Measurements from ENCODE around the gene PRR12. TPM values are rescaled to one million over a fixed set of nuclear protein-coding genes. Genes with fewer than 3 reads are reported as not detected.
A peak's percentile ranks its signal among the peaks of the same experiment; 100 is the strongest.

The PRR12 gene, protein sequence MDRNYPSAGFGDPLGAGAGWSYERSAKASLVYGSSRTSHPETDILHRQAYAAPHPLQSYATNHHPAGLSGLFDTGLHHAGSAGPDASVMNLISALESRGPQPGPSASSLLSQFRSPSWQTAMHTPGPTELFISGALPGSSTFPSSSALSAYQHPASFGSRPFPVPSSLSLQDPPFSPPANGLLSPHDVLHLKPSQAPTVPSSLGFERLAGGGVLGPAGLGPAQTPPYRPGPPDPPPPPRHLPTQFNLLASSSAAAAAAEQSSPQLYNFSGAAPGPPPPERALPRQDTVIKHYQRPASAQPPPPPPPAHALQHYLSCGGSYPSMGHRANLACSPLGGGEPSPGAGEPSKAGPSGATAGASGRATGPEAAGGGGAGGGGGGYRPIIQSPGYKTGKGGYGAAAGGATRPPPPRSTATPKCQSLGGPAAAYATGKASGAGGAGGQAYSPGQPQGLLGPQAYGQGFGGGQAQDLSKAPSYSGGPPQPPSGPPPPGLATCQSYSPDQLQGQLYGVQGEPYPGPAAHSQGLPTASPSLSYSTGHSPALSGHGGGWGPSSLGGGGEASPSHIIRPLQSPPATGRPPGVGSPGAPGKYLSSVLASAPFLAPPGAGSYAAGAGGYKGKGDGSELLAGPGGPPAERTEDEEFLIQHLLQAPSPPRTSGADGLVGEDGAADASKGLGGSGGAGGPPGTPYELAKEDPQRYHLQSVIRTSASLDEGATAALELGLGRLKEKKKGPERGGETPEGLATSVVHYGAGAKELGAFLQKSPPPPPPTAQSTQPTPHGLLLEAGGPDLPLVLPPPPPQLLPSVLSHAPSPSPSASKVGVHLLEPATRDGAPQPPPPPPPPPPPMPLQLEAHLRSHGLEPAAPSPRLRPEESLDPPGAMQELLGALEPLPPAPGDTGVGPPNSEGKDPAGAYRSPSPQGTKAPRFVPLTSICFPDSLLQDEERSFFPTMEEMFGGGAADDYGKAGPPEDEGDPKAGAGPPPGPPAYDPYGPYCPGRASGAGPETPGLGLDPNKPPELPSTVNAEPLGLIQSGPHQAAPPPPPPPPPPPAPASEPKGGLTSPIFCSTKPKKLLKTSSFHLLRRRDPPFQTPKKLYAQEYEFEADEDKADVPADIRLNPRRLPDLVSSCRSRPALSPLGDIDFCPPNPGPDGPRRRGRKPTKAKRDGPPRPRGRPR (N-terminal part only)
- 10 to 100 TPM; 15.9 to 35.4 (median 23.7) TPM for polyA plus RNA-seq (ENCODE audit: insufficient read depth in 1 of 5, insufficient read length in 5 of 5, low replicate concordance in 1 of 5)
- long read RNA-seq, donor 1, partial matches to known transcripts = 31 of 31 reads
- long read RNA-seq, donor 1, other reads (novel, unspliced or antisense) = 0 of 31 reads
- long read RNA-seq, donor 2 = 0 reads
- long read RNA-seq, donor 3, partial matches to known transcripts = 11 of 11 reads
- long read RNA-seq, donor 3, other reads (novel, unspliced or antisense) = 0 of 11 reads
- long read RNA-seq, donor 4, partial matches to known transcripts = 39 of 39 reads
- long read RNA-seq, donor 4, other reads (novel, unspliced or antisense) = 0 of 39 reads
- long read RNA-seq, donor 5, partial matches to known transcripts = 21 of 21 reads
- long read RNA-seq, donor 5, other reads (novel, unspliced or antisense) = 0 of 21 reads
- long read RNA-seq, donor 6, partial matches to known transcripts = 16 of 17 reads
- long read RNA-seq, donor 6, other reads (novel, unspliced or antisense) = 0 of 17 reads
- long read RNA-seq, donor 7, partial matches to known transcripts = 26 of 26 reads
- long read RNA-seq, donor 7, other reads (novel, unspliced or antisense) = 0 of 26 reads
- long read RNA-seq, donor 8, partial matches to known transcripts = 8 of 9 reads
- long read RNA-seq, donor 8, other reads (novel, unspliced or antisense) = 0 of 9 reads

DNA sequence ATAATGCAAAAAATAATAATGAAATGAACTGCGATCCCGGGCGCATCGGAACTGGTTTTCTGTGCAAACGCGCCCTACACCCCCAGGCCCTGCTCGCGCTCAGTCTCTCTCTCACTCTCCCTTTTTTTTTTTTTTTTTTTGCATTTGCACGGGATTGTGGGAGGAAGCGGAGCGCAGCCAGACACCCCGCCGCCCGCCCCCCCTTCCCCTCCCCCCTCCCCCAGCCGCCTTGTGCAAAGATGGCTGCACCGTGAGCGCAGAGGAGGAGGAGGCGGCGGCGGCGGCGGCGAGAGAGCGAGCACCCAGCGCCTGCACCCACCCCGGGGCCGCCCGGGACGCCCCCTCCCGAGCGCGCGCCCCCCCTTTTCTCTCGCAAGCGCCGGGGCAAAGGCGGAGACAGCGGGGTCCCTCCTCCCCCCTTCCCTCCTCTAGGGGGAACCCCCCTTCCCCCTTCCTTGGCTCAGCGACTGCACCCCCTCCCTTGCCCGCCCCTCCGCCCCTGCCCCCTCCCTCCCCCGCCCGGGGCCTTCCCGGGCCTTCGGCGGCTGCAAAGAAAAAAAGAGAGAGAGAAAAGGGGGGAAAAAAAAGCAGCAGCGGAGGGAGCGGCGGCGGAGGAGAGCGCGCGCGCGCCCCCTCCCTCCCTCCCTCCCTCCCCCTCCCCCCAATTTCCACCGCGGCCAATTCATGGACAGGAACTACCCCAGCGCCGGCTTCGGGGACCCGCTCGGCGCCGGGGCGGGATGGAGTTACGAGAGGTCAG is at the start of gene PRR12:
TSS of gene PRR12 (plus strand) at position 212 of the 760 bp plus-strand sequence. CDS start at position 685, 473 bp downstream.
- DNase-seq = peak; percentile 73

DNA sequence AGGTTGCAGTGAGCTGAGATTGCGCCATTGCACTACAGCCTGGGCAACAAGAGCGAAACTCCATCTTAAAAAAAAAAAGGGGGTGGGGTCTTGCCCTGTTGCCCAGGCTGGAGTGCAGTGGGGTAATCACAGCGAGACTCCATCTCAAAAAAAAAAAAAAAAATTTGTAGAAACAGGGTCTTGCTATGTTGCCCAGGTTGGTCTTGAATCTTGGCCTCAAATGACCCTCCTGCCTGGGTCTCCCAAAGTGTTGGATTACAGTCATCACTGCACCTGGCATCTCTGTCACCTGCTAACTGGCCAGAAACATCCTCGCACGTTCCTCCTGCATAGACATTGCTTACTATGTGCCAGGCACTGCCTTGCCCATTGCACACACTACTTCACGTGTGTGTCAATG is 49.1 kb upstream of the PRR12 start:
- DNase-seq = no peak

DNA sequence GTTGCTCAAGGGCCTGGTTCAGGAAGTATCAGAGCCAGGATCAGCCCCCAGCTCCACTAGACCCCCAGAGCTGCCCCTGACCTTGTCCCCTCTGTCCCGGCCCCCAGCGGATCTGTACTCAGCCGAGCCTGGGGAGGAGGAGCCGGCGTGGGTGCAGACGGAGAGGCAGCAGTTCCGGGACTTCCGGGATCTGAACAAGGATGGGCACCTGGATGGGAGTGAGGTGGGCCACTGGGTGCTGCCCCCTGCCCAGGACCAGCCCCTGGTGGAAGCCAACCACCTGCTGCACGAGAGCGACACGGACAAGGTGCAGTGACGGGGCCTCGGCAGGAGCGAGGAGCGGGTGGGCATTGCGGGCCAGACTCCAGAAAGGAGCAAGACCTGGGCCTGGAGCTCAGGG is 48.5 kb upstream of the PRR12 start:
- DNase-seq = no peak

DNA sequence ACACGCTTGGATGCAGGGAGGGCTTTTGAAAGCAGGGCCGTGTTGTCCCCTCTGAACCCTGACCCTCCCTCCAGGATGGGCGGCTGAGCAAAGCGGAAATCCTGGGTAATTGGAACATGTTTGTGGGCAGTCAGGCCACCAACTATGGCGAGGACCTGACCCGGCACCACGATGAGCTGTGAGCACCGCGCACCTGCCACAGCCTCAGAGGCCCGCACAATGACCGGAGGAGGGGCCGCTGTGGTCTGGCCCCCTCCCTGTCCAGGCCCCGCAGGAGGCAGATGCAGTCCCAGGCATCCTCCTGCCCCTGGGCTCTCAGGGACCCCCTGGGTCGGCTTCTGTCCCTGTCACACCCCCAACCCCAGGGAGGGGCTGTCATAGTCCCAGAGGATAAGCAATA is 48.0 kb upstream of the PRR12 start:
- no peak for DNase-seq

DNA sequence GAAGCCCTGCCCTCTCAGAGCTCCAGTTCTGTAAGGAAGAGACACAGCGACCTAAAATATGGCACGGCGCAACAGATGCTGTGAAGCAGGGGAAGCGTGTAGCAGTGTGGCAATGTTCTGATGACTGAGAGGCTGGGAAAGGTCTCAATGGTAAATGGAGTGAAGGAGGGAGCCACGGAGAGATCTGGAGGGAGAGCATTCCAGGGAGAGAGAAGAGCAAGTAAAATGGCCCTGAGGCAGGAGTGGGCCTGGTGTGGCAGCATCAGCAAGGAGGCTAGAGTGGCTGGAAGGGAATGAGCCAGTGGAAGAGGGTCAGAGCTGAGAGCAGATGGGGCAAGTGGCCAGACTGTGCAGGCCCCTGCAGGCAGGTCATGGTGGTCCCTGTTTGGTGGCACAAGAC is 46.8 kb upstream of the PRR12 start:
- no peak for DNase-seq

DNA sequence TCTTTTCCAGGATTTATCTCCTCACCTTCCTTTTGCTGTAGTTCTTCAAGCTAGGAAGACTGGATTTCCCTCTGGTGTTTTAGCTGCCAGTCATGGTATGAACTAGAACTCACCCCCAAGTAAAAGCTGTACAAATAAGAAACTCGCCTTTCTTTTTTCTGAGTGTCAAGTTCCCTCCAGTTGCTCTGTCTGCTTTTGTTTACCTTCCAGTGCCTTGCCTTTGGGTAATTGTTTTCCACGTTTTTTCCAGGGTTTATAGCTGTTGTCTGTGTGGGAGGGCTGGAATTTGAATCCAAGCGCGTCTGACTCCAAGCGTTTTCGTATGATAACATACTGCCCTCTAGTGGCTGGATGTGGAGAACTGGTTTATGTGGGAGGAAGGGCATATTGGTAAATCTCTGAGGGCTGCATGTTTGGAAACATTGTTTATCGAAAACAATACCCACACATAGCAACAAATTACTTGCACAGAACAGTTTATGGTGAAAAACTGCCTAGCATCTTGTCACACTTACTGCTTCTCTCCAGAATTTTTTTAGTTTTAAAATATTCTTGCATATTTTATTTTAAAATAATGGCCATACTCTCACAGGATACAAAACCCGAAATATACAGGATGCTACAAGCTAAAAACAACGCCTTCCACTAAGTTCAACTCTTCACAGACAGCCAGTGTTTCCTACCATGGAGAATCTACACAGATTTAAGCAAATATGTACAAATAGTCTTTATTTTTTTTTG is 44.0 kb upstream of the PRR12 start:
- DNase-seq = peak; percentile 79 to 91

DNA sequence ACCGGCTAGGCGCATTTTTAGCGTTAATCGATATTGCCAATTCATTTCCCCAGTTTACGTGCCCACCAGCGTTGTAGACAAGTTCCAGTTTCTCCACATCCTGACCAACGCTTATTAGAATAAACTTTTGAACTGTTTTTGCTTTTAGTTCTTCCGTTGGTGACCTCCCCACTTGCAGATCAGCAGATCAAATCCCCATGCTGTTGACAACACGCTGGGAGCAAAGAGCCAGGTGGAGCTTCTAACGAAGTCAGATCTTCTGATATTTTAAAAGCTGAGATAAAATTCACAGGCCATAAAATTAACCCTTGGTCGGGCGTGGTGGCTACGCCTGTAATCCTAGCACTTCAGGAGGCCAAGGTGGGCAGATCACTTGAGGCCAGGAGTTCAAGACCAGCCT is 41.9 kb upstream of the PRR12 start:
- no peak for DNase-seq

DNA sequence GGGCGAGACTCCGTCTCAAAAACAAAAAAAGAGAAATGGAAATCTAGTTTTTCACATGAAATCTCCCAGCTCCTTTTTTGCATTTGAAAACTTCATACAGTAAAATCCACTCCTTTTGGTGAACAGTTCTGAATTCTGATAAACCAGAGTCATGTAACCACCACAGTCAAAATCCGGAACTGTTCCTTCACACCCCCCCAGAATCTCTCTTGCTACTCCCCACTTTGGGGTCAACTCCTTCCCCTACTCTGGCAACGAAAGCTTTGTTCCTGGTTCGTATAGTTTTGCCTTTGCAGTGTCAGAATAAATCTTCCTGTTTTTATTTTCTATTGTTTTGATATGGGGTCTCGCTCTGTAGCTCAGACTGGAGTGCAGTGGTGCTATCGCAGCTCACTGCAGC is 39.5 kb upstream of the PRR12 start:
- DNase-seq = no peak

DNA sequence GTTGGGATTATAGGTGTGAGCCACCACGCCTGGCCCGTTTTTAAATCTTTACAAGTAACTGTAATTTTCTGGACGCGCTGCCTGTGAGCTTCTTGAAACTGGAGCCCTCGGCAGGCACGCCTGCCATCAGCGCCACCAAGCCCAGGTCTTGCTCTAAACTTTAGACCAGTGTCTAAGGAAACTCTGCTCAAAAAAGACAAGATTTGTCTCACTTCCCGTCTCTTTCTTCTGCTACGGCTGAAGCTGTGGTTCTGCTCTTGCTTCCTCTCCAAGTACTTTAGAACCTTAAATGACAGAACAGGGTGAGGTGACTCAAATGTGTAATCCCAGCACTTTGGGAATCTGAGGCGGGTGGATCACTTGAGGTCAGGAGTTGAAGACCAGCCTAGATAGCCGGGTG is 38.2 kb upstream of the PRR12 start:
- no peak for DNase-seq

DNA sequence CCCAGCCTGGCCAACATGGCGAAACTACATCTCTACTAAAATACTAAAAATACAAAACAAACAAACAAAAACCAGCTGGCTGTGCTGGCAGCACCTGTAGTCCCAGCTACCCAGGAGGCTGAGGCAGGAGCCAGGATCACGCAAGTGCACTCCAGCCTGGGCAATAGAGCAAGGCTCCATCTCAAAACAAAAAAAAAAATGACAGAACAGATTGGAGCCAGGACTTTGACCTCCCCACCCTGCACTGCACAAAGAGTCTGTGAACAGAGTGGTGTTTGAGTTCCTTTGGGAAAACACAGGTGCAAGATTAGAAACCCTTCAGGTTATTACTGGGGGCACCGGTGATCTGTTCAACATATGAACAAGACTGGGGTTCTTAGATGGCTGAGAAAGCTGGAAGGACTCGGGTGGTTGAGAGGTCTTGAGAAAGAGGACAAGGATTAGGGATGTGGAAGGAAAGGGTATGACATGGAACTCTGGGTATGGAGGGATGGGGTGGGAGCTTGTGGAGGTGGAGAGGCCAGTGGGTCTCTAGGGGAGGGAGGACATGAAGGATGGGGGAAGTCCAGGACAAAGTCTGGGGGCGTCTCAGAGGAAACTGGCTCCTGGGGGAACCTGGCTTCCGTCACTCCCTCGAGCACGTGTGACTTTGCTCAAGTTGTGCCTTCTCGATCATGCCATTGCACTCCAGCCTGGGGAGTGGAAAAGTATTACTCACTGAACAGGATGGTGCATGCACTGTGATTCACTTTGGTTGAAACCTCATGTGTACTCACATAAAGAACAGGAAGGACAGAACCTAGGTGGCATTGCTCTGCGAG is 37.3 kb upstream of the PRR12 start:
- DNase-seq = no peak

DNA sequence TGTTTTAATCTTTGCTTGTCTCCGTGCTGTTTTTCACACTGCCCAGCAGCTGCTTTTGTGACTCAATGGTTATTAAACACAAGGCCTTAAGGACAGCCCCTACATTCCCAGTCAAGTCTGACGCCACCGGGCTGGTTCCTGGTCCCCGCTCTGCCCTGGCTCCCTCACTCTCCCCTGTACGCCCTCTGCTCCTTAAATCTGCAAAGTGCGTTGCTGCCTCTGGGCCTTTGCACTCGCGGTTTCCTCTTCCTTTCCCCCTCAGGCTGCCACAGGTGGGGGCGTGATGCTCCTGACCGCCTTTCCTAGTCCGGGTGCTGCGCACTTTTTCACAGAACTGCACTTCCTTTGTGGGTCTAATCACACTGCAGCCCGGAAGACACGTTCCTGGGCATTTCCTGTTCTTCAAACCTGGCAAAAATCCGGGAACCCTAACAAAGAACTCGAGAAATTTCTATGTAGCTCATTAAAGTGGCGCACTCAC is 36.2 kb upstream of the PRR12 start:
- no peak for DNase-seq

DNA sequence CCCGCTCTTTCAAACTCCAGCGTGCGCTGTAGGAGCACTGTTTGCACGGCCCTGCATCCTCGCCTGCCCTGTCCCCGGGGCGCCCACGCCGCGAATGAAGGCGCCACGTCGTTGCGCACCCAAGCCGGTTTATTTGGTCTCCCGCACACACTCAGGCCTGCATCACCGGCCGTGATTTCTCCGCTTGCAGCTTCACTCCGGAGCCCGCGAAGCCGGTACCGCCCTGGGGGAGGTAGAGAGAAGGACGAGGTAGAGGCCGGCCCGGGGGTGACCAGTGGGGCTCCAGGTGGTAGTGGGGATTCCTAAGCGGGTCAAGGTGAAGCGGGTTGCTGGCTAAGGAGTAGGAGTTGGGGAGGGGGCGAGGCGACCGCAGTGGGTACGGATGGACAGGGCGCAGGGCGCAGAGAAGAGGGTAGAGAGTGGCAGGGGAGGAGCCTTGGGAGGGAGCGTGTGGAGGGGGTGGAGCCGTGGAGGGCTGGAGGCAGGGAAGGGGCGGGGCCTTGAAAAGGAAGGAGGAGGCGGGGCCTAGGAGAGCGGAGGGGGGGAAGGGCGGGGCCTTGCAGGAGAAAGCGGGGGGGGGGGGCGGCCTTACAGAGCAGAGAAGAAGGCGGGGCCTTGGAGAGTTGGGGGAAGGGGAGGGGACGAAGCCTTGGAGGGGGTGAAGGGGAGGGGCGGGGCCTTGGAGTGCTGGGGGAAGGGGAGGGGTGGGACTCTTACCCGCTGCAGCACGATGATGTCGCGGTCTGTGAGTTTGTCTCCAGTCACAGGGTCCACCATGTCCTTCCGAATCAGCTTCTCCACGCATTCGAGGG is 35.2 kb upstream of the PRR12 start:
- peak; percentile 51 to 65 for DNase-seq

DNA sequence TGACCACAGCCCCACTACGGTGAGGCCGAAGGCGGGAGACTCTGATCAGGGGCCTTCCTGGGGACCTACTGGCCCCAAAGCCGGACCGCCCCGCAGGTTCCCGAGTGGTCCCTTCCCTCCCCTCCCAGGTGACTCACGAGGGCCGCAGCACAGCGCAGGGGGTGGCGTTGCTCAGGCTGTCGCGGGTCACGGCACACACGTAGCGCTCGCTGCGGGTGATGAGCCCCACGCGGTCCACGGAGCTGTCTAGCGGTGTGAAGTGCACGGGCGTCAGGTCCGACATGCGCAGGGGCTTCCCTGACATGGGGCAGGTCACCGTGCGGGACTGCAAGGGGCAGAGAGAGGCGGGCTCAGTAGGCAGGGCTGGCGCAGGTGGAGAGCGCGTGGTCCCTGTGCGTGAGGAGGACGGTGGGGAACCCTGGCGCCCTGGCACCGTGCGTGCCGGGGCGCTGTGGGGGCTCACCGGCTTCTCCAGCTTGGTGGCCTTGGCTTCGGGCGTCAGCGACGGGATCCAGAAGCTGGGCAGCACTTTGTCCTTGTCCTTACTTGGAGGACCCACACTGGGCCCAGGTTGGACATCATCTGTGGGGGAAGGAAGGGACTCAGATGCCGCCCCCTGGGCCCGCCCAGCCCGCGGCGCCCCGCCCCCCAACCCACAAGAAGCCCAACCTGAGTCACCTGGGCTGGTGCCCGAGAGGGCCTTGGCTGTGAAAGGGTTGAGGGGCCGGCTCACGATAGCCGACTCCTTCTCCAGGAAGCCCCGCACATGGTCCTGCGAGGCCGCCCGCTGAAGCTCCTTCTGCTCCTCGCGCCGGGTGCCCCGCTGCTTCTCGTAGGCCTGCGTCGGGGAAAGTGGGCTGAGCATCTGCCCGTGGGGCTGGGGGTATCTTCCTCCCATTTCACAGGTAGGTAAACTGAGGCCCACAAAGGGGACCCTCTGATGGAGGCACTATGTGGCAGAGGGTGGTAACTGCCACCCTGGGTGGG is 34.3 kb upstream of the PRR12 start:
- DNase-seq = no peak

DNA sequence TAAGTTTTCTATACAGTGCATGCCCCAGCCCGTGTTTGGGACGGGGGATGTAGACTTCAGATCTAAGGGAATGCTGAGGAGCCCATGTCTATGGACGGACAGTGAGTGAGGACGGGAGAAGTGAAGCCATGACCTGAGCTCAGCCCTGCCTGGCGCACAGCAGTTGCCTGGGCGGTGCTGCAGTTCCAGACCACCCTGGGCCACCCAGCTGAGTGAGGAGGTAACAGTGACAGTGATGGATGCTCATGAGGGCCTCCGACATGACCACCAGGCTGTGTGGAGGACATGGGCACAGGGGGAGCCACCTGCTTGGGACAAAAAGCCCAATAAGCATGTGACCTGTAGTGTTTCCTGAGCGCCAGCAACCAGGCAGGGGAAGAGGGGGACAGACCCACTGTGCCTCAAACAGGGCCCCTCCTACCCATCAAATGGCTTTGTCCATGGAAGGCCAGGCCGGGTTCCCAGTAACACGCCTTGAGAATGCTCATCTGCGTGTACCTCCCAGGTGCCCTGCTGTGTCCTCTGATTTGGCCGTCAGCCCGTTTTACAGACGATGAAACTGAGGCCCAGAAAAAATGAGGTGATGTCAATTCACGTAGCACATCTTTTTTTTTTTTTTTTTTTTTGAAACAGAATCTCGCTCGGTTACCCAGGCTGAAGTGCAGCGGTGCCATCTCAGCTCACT is 33.2 kb upstream of the PRR12 start:
- no peak for DNase-seq

DNA sequence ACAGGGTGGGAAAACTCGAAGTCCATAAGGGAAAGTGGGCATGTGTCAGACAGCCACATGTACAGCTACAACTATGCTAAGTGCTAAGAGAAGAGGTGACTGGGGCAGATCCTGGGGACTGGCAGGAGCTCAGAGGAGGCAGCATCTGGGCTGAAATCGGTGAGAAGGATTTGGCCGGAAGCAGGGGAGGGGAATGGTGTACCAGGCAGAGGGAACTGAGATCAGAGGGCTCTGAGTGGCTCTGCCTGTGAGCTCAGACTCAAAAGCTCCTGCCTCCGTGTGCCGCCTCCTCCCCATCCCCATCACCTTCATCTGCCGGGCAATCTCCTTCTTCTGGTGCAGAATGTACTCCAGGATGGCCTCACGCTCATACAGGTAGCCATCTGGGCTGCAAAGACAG is 32.4 kb upstream of the PRR12 start:
- DNase-seq = no peak

Data from right lung (tissue), 10 donors.